ENCODE data around the gene MYT1.

MYT1 gene

DNA sequence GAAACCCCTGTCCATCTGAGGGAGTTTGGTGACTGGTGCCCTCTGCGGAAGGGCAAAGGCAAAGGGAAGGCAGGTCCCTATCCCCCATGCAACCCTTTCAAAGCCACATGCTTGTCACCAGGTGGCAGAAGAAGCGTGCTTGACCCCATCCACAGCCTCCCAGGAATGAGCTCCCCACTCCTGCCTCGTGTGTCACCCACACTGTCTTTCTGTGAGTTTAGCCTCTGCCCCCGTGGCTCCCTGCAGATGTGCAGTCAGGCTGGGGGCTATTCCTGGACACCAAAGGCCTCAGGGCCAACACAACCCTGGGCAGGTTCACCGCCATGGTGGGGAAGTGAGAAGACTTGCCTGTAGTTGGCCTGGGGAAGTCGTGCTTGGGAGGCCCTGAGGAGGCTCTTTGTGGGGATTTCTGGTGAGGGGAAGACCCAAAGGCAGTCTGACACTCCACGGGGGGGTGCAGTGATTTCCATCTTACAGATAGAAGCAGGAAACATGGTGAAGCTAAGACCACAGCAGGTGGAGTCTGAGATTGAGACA is 74.7 kb downstream of the MYT1 start:
- no peak for TF ChIP-seq EZH2 (optimal IDR thresholded peaks at IDR 0.05; ENCODE audit: low read depth, low read length)
- no peak for TF ChIP-seq EZH2phosphoT487 (IDR thresholded peaks at IDR 0.05; ENCODE audit: low read length)
- TF ChIP-seq CTCF (IDR thresholded peaks at IDR 0.05; ENCODE audit: low read length), result no peak
- H3K27me3 ChIP-seq (replicated peaks; ENCODE audit: insufficient read depth, low read length), result peaks cover 78% of the 10 kb centered on the region
- no peak overlapping the region for H2AFZ ChIP-seq (ENCODE audit: low read length)
- no peaks in the 10 kb centered on the region for H4K20me1 ChIP-seq (ENCODE audit: insufficient read depth, low read length)
- H3K9ac ChIP-seq (ENCODE audit: low read length), result no peak overlapping the region
- no peaks in the 10 kb centered on the region for H3K9me3 ChIP-seq (replicated peaks; ENCODE audit: insufficient read depth, low read length)
- no peak overlapping the region for H3K4me2 ChIP-seq (ENCODE audit: low read depth, low read length)
- H3K4me1 ChIP-seq (ENCODE audit: low read length), result no peaks in the 10 kb centered on the region
- H3K79me2 ChIP-seq (ENCODE audit: low read length), result no peaks in the 10 kb centered on the region
- no peak for DNase-seq
- H3F3A ChIP-seq (ENCODE audit: insufficient read depth, low read length), result no peaks in the 10 kb centered on the region
- no peak overlapping the region for H3K4me3 ChIP-seq (ENCODE audit: low read length)
- no peaks in the 10 kb centered on the region for H3K36me3 ChIP-seq (replicated peaks; ENCODE audit: insufficient read depth, low read length)
- no peaks in the 10 kb centered on the region for H3K9me2 ChIP-seq (replicated peaks; ENCODE audit: insufficient read depth, low read length)
- no peak overlapping the region for H3K27ac ChIP-seq (ENCODE audit: low read length)

DNA sequence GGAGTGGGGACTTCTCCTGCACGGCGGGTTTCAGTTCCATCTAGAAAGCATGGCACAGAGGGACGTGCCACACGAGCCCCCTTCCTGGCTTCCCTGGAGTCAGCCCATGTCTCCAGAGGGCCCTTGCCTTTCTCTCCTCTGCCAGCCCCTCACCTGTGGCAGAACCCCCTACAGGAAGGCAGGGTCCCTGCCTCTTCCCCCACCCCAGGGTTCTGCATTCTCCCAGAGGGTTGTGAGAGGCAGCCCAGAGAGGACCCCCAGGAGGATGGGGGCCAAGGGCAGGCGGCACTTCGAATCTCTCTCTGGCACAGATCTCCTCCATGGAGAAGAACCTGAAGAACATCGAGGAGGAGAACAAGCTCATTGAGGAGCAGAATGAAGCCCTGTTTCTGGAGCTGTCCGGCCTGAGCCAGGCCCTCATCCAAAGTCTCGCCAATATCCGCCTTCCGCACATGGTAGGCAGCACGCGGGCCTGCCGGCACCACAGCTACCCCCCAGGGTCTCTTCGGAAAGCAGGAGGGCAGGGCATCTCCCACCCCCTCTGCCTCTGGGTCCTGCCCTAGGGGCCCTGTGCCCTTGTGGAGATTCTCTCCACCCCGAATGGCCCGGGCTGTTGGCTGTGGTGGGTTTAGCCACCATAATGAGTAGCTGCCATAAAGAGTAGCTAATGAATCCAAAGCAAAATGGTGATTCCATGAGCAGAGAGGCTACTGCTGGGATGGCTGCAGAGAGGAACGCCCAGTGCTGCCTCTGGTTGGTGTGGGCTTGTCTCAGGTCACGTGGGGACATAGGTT is 75.4 kb downstream of the MYT1 start:
- H3K27me3 ChIP-seq (replicated peaks; ENCODE audit: insufficient read depth, low read length), result peaks cover 81% of the 10 kb centered on the region
- no peaks in the 10 kb centered on the region for H4K20me1 ChIP-seq (ENCODE audit: insufficient read depth, low read length)
- no peak overlapping the region for H3K4me3 ChIP-seq (ENCODE audit: low read length)
- no peaks in the 10 kb centered on the region for H3K4me1 ChIP-seq (ENCODE audit: low read length)
- no peak for TF ChIP-seq EZH2 (optimal IDR thresholded peaks at IDR 0.05; ENCODE audit: low read depth, low read length)
- no peak for TF ChIP-seq EZH2phosphoT487 (IDR thresholded peaks at IDR 0.05; ENCODE audit: low read length)
- TF ChIP-seq CTCF (IDR thresholded peaks at IDR 0.05; ENCODE audit: low read length), result no peak
- H3K9me2 ChIP-seq (replicated peaks; ENCODE audit: insufficient read depth, low read length), result no peaks in the 10 kb centered on the region
- no peaks in the 10 kb centered on the region for H3F3A ChIP-seq (ENCODE audit: insufficient read depth, low read length)
- H2AFZ ChIP-seq (ENCODE audit: low read length), result no peak overlapping the region
- no peak overlapping the region for H3K4me2 ChIP-seq (ENCODE audit: low read depth, low read length)
- DNase-seq, result no peak
- H3K27ac ChIP-seq (ENCODE audit: low read length), result no peak overlapping the region
- no peaks in the 10 kb centered on the region for H3K9me3 ChIP-seq (replicated peaks; ENCODE audit: insufficient read depth, low read length)
- H3K9ac ChIP-seq (ENCODE audit: low read length), result no peak overlapping the region
- no peaks in the 10 kb centered on the region for H3K36me3 ChIP-seq (replicated peaks; ENCODE audit: insufficient read depth, low read length)
- H3K79me2 ChIP-seq (ENCODE audit: low read length), result no peaks in the 10 kb centered on the region

DNA sequence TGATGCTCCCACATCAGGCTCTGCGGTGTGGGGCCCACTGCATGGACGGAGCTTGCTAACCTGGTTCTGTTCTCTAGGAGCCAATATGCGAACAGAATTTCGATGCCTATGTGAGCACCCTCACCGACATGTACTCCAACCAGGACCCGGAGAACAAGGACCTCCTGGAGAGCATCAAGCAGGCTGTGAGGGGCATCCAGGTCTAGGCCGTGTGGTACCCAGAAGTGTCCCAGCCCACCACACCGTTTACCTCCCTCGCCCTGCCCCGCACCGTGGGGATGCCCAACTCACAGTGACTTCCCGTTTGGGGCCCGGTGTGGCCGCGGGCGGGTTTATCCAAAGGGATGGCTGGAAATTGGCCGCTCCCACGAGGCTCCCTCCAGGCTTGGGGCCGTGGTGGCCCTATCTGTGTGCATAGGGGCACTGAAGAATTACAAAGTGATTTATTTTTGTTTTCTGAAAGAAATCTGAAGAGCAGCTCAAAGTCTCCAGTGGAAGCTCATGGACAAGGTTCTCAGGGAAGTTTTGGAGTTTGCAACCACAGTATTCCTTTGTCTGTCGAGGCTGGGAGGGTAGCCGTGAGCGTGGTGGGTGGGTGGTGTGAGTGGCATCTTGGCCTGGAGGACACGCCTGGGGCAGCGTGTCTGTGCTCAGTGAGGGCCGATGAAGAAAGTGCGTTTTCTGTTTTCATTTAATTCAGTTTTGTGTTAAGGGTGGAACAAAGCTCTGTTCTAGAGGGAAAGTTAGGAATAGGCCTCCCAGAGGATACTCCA is 76.2 kb downstream of the MYT1 start:
- DNase-seq, result no peak
- Histone ChIP-seq H3K9me3 (replicated peaks; ENCODE audit: insufficient read depth, low read length) (no peaks in the 10 kb centered on the region), H3K9ac (ENCODE audit: low read length) (no peak overlapping the region), H3F3A (ENCODE audit: insufficient read depth, low read length) (no peaks in the 10 kb centered on the region), H3K4me2 (ENCODE audit: low read depth, low read length) (no peak overlapping the region), H3K4me1 (ENCODE audit: low read length) (no peaks in the 10 kb centered on the region), H3K9me2 (replicated peaks; ENCODE audit: insufficient read depth, low read length) (no peaks in the 10 kb centered on the region), H3K27ac (ENCODE audit: low read length) (no peak overlapping the region), H3K4me3 (ENCODE audit: low read length) (no peak overlapping the region), H3K79me2 (ENCODE audit: low read length) (no peaks in the 10 kb centered on the region), H4K20me1 (ENCODE audit: insufficient read depth, low read length) (no peaks in the 10 kb centered on the region), H2AFZ (ENCODE audit: low read length) (no peak overlapping the region), H3K27me3 (replicated peaks; ENCODE audit: insufficient read depth, low read length) (peaks cover 89% of the 10 kb centered on the region), H3K36me3 (replicated peaks; ENCODE audit: insufficient read depth, low read length) (no peaks in the 10 kb centered on the region)
- TF ChIP-seq CTCF (IDR thresholded peaks at IDR 0.05; ENCODE audit: low read length), result no peak
- no peak for TF ChIP-seq EZH2 (optimal IDR thresholded peaks at IDR 0.05; ENCODE audit: low read depth, low read length)
- no peak for TF ChIP-seq EZH2phosphoT487 (IDR thresholded peaks at IDR 0.05; ENCODE audit: low read length)
